T-helper 1 cell (primary cell): ENCODE results near the gene TBL2.
"Not testable (repeated sequence)": the region's sequence is repeated elsewhere in the genome, so short reads cannot be mapped to it uniquely, and the experiment has no call there.

Source experiments
- DNase-seq, 5 donors: peaks; one replicate each; pipeline ENCODE4 v3.0.0-alpha.2; 2012 to 2020

The TBL2 gene

DNA sequence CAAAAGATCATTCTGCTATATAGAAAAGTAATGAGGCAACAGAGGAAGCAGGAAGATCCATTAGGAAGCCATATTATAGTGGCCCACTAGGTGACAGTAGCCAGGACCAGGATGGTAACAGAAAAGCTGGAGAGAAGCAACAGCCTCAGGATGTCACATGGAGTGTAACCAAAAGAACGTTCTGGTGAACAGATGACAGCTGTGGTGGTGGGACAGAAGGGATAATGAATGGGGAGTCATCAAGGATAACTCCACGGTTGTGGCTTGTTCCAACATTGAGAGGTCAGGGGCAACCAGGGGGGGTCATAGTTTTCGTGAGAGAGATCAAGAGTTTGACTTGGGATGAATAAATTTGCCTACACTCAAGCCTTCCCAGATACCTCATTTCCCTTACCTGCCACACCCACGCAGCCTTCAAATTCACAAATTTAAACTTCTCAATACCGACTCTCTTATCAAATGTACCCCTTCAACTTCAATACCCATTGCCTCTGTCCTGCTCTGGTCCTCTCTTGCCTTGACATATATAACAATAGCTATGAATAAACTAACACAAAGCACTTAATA, 9.3 kb downstream of the TBL2 start:
- DNase-seq, result no peak

DNA sequence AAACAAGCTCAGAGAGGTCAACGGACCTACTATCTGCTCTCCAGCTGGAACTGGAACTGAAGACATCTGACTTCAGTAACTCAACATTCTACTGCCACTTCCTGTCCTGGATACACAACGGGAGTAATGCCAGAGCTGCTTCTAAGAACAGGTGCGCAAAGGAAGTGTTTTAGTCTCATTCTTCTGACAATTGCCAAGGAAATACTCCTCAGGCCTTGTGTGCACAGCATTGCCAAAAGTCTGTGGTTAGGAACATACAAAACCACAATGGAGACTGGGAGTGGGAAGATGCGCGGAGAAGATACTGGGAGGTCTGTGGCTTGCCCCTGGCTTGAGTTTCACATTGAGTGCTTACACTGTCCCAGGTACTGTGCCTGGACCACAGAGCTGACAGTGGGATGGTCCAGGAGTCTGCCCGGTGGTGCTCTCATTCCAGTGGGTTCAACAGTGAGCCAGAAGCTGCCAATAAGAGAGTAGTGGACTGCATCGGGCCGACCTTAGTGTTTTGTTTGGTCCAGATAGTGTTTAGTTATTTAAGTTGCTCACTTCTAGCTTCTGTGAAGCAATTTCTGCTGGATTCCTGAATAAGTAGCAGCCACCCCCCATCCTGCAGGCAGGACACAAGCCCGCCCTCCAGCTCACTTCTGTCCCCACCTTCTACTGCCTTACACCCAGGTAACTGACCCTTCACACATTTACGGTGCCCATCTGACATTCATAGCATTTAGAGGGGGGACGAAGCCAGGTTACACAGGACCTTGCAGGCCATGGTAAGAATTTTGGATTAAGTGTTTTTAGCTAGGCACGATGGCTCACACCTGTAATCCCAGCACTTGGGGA, 10.3 kb downstream of the TBL2 start:
- DNase-seq, result no peak

DNA sequence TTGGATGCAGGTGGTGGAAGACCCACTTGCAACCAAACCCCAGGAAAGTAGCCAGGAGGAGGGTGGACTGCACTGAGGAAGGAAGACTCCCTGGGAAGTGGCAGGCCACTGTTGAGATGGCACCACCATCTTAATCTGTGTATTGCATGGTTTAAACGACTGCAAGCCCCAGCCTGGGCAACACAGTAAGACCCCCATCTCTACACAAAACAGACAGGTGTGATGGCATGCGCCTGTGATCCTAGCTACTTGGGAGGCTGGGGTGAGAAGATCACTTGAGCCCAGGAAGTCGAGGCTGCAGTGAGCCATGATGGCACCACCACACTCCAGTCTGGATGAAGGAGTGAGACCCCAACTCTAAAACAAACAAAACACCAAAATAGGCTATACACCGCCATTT, 11.2 kb downstream of the TBL2 start:
- no peak for DNase-seq

DNA sequence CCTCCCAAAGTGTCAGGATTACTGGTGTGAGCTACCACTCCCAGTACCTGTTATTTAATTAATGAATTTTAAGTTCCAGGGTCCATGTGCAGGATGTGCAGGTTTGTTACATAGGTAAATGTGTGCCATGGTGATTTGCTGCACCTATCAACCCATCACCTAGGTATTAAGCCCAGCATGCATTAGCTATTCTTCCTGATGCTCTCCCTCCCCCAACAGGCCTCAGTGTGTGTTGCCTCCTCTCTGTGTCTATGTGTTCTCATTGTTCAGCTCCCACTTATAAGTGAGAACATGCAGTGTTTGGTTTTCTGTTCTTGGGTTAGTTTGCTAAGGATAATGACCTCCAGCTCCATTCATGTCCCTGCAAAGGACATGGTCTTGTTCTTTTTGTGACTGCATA, 11.9 kb downstream of the TBL2 start:
- not testable (repeated sequence) for DNase-seq

DNA sequence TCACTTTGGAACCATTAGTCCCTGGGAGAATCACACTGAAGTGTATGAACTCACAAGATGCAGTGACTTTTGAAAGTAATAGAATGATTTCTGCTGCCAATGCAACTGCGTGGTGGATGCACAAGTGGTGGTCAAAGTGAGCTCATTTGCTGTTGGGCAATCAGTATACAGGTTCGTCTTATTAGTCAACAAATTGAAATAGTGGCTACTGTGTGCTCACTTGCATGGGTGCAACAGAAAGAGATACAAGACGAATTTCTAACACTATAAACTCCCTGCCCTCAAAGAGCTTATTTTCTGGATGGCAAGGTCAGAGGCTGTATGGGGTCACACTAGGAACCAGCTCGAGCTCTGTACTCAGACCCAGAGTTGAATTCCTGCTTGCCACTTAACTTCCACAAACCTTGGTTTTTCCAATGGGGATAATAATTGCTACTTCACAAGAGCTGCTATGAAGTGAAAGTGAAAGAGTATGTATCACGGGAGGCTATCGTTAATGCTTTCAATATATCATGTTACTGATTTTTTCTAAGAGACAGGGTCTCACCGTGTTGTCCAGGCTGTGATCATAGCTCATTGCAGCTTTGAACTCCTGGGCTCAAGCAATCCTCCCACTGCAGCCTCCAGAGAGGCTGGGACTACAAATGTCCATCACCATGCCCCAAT, 12.6 kb downstream of the TBL2 start:
- DNase-seq, result no peak

DNA sequence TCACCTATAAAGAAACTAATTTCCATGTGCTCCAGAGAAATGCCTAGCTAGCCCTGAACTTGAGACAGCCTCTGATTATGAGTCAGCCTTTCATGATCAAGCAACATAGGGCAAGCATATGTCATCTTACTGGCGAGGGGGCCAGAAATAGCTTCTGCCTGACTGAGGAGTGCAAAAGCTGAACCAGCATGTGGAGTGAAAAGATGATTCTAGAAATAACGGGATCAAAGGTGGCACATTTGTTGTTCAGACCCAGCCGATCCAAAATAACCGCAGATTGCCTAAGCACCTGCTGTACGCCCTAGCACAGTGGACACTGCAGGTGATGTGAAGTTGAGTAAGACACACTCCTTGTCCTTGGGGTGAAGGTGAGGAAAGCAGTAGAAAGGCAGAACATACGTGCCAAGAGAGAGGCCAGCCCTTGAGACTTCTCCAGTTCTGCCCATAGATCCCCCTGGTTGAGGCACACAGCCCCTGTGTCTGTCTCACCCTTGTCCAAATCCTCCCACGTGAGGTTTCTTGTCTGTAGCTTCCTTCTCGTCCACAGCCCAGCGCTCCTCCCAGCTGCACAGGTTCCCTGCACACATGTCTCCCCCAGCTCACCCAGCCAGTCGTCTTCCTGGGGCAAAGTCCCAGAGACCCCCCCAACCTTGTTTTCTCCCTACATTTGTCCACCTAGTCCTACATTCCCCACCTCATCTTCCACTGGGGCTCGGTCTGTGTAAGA, 18.1 kb downstream of the TBL2 start:
- no peak for DNase-seq

DNA sequence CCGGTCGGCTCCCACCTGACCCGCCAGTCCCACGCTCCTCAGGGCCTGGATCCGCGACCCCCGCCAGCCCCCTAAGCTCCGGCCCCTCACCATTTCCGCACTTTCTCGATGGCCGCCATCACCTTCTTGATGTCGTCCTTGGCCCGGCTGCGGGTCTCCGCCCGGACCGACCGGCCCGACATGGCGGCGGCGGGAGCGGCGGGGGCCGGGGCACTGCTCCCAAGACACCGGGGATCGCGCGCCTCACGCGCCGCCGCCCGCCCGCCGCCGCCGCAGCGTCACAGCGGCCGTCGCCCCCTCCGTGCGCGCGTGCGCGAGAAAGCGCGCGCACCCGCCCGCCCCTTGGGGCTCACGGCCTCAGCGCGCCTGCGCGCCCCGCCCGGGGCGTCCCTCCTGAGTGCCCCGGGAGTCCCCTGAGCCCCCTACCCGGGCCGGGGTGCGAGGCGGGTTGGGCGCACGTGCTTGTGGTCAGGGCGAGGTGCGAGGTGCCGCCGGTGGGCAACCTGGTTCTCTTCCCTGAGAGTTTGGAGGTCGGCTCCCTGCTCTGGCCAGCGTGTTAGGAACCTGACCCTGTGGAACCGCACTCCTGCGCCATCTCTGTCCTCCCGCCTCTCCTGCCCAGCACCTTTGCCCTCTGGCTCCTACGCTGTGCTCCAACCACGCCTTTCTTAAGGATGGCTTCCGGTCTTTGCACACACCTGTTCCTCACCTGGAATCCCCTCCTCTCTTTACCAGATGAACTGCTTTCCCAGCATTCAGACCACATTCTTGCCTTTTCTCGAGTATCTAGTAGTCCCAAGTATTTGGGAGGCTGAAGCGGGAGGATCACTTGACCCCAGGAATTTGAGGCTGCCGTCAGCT, 20.8 kb downstream of the TBL2 start, which contains the start of gene BCL7B:
Gene BCL7B, minus strand, starts transcription at position 294 of the 861 bp plus-strand sequence. Its CDS starts 112 bp downstream, at position 182.
- peak; percentile 62 to 83 (median 66) for DNase-seq

DNA sequence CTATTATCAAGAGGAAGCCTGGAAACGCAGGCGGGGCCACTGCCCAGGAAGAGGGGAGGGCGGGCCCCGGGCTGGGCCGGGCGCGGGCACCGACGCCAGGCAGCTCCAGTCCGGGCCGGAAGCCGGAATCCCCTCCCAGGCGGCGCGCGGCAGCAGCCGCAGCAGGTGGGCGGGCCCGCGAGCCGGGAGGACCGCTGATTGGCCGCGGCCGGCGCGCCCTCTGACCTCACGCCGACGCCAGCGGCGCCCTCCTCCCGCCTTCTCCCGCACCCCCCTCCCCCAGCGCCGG, 21.3 kb downstream of the TBL2 start:
- DNase-seq, result peak; percentile 85 to 95 (median 89)

DNA sequence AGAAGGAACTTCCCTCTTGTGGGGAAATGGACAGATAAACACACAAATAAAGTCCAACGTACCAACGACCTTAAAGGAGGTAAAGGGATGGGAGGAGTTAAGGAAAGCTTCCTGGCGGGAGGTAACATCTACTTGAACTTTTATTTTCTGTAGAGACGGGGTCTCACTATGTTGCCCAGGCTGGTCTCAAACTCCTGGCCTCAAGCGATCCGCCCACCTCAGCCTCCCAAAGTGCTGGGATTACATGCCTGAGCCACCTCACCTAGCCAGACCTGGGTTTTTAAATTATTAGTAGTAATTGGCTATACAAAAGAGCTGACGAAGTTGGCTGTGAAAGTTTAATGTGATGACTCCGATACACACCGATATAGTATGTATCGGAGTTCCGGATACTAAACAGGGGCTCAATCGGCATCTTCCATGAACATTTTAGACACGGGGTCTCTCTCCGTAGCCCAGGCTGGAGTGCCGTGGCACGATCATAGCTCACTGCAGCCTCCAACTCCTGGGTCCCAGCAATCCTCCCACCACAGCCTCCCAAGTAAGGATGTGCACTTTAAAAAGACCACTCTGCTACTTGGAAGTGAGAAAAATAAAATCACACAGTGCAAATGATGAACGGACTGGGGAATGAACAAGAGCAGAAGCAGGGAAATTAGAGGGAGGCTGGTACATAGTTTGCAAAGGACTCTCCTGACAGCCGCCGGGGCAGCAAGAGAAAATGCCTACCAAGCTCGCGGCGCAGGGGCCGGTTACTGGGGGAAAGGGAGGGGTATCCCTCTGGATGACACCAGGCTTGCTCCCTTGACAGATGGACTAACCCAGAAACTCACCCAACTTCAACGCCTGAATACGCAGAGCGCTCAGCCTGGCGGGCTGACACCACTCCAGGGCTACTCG, 21.9 kb downstream of the TBL2 start:
- no peak for DNase-seq

DNA sequence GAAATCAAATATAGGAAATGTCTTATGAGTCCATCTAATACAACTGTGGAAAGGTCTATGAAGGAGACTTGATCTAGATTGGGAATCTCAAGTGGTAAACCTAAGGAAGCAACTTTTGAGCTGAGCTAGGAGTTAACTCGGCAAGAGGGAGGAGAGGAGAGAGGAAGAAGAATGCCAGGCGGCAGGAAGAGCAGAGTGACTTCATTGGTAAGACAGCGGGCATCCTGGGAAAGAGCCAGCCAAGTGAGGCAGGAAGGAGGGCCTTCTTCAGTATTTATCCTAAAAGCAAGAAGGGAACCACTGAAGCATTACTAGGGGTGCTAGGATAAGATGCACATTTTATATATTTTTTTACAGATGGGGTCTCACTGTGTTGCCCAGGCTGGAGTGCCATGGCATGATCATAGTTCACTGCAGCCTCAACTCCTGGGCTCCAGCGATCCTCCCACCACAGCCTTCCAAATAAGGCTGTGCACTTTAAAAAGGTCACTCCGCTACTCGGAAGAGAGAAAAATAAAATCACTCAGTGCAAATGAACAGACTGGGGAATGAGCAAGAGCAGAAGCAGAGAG, 22.9 kb downstream of the TBL2 start:
- DNase-seq, result no peak

DNA sequence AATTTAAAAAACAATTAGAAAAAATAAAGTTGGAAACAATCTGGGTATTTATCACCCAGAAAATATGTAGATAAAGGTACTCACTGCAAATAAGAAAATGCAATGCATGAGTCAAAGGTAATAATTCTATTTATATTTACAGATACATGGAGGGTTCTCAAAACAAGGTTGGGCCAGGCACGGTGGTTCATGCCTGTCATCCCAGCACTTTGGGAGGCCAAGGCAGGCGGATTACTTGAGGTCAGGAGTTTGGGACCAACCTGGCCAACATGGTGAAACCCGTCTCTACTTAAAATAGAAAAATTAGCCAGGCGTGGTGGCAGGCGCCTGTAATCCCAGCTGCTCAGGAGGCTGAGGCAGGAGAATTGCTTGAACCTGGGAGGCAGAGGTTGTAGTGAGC, 28.3 kb downstream of the TBL2 start:
- not testable (repeated sequence) for DNase-seq

DNA sequence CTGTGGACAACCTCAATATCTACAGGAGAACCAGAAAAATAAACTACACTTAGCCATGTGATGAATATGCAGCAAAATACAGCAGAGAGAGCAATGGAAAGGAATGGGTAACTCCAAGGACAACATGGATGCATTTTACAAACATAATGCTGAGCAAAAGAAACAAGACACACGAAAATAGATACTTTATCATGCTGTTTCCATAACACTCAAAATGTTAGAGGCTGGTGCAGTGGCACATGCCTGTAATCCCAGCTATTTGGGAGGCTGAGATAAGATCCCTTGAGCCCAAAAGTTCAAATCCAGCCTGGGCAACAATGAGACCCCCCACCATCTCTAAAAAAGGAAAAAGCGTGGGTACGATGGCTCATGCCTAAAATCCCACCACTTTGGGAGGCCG, 29.2 kb downstream of the TBL2 start:
- no peak for DNase-seq

DNA sequence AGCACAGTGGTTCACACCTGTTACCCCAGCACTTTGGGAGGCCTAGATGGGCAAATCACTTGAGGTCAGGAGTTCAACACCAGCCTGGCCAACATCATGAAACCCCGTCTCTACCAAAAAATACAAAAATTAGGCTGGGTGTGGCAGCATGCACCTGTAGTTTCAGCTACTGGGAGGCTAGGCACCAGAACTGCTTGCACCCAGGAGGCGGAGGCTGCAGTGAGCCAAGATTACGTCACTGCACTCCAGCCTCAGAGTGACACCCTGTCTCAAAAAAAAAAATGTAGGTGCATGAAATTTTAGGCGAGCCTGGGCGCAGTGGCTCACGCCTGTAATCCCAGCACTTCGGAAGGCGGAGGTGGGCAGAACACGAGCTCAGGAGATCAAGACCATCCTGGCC, 30.5 kb downstream of the TBL2 start:
- DNase-seq, result no peak

DNA sequence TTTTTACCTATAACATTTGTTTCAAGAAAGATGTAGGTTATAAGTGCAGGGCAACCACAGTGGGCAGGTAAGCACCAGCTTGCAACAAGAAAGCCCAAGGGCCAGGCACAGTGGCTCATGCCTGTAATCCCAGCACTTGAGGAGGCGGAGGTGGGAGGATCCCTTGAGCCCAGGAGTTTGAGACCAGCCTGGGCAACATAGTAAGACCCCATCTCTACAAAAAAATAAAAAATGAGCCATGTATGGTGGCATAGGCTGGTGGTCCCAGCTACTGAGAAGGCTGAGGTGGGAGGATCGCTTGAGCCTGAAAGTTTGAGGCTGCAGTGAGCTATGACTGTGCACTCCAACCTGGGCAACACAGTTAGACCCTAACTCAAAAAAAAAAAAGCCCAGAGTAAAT, 33.7 kb downstream of the TBL2 start:
- DNase-seq, result no peak

DNA sequence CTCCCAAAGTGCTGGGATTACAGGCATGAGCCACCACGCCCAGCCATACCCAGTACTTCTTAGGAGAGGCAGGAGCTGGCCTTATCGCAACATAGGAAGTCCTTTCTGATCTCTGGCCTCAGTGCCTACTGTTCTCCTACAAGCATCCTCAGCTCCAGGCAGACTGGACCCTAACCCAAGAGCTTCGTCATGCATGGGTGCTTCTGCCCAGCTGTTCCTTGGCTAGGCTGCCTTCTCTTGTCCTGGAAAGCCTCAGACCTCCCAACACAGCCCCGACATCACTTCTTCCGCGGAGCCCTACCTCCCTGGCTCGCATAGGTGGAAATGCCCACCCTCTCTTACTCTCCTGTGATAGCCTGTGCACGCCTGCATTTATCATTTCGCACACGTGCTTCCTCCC, 36.7 kb downstream of the TBL2 start:
- DNase-seq, result no peak

DNA sequence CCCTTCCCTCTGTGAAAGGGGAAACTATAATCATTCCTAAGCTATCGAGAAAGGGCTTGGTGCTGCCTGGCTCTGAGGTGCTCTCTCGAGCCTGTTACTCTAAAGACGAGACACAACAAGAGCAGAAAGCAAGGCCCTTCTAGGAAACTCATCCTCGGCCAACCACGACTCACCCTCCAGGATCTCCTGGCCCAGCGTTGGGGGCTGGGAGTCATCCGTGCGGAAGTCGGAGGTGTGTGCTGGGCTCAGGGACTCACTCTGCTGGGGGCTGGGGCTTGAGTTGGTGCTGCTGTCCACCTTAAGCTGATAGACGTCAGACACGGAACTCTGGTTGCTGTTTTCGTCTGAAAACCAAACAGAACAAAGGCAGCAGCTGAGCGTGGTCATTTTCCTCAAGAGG, 38.7 kb downstream of the TBL2 start:
- DNase-seq, result no peak

DNA sequence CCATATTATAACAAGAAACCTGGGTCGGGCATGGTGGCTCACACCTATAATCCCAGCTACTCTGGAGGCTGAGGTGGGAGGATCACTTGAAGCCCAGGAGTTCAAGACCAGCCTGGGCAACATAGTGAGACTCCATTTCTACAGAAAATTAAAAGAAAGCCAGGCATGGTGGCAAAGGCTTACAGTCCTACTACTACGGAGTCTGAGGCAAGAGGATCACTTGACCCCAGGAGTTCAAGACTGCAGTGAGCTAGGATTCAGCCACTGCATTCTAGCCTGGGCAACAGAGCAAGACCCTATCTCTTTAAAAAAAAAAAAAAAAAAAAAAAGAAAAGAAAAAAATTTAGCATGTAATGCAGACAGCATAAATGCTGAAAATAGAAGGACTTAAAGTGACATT, 39.9 kb downstream of the TBL2 start:
- DNase-seq, result not testable (repeated sequence)

DNA sequence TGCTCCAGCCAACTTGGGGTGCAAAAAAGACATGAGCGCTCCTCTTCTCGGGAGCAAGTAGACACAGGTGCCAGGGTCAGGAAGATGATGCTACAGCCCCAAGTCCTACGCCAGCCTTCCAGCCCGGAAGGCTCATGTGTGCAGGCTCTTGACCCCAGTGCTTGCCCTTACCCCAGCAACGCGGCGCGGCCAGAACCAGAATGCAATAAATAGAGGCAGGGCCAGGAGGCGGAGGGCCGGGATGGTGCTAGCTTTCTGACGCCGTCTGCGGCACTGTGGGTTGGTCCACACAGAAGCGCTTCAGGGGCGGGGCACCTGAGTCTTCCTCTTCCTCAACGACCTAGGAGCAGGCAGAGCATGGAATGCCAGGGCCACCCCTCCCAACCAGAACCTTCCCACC, 41.3 kb downstream of the TBL2 start:
- no peak for DNase-seq

DNA sequence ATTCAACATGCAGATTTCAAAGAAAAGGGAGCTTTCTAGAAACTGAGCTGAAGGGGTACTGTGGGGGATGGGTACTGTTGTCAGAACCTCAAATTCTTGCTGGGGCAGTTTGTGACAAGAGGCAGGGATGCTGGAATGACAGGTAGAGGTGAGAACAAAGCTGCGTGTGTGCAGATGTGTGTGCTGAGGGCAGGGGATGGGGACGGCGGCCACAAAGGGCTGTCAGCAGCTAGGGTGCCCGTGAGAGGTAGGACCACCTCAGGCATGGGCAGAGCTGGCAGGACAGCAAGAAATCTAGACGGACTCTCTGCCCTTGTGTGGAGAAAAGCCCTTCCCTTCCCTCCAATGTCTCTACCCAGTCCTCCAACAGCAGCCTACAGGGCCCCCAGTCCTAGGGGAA, 41.9 kb downstream of the TBL2 start:
- no peak for DNase-seq

DNA sequence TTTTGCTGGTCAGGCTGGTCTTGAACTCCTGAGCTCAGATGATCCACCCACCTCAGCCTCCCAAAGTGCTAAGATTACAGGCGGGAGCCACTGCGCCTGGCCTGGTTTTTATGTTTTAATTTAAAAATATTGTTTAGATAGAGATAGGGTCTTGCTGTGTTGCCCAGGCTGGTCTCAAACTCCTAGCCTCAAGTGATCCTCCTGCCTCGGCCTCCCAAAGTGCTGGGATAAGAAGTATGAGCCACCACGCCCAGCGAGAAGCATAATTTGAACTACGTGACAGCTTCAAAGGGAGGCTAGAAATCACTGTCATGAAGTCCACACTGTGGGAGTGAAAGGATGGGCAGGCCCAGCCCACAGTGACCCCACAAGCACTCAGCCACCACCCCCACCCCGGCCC, 42.5 kb downstream of the TBL2 start:
- not testable (repeated sequence) for DNase-seq

DNA sequence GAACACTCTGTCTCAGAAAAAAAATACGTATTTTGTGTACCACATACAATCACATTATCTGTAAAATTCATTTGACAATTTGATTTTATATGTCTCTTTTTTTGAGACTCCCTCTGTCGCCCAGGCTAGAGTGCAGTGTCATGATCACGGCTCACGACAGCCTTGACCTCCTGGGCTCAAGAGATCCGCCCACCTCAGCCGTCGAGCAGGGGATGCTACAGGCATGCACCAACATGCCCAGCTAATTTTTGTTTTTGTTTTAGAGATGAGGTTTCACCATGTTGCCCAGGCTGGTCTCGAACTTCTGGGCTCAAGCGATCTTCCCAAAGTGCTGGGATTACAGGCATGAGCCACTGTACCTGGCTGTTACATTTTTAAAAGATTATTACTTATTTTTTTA, 44.6 kb downstream of the TBL2 start:
- DNase-seq, result no peak
